Measurements from ENCODE around the gene KLHL29. TPM values are rescaled to one million over a fixed set of nuclear protein-coding genes. Genes with fewer than 3 reads are reported as not detected.

KLHL29 gene
- total and polyA plus RNA-seq, 8 donors = 1.8 to 10.5 (median 2.8) TPM

GRCh38 chr2:23541503-23542229, 156.7 kb downstream of the KLHL29 start:
- Histone ChIP-seq H3K4me3 (no peak overlapping the region), H3K36me3 (no peaks in the 10 kb centered on the region), H3K4me1 (no peaks in the 10 kb centered on the region), H3K27me3 (no peaks in the 10 kb centered on the region), H3K9me3 (no peaks in the 10 kb centered on the region), H3K27ac (no peak overlapping the region)
- DNase-seq (peak in 1 of 4 donors; percentile 23), ATAC-seq (no peak)
- intact Hi-C loops (cut with DNase I) = no loop called here
- TF ChIP-seq CTCF (IDR thresholded peaks at IDR 0.05) = no peak

GRCh38 chr2:23542230-23542789, 157.3 kb downstream of the KLHL29 start:
- no peak overlapping the region for H3K27ac ChIP-seq
- DNase-seq = peak in 1 of 4 donors; percentile 13
- intact Hi-C loops (cut with DNase I) = no loop called here
- no peaks in the 10 kb centered on the region for H3K27me3 ChIP-seq
- H3K4me1 ChIP-seq = no peaks in the 10 kb centered on the region
- H3K9me3 ChIP-seq = no peaks in the 10 kb centered on the region
- H3K36me3 ChIP-seq = no peaks in the 10 kb centered on the region
- no peak for ATAC-seq
- TF ChIP-seq CTCF (IDR thresholded peaks at IDR 0.05) = no peak
- no peak overlapping the region for H3K4me3 ChIP-seq

DNA sequence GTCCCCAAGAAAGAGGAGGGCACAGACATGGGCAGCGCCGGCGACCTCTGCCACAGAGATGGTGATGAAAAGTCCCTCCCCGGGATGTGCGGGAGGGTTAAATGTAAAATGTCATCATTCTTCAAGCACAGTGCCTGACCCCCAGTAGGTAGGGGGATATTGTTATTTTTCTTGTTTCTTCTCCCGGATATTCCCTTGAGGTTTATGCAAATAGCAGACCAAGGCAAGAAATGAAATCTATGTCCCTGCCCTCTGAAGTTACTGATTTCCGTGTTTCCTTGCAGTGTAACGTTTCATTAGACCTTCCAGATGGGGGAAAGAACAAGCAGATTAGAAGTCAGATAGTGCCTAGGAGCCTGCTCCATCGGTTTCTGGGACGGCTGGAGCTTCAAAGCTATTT, 158.3 kb downstream of the KLHL29 start:
- no peaks in the 10 kb centered on the region for H3K9me3 ChIP-seq
- no peak for TF ChIP-seq CTCF (IDR thresholded peaks at IDR 0.05)
- no peaks in the 10 kb centered on the region for H3K36me3 ChIP-seq
- H3K4me3 ChIP-seq = no peak overlapping the region
- intact Hi-C loops (cut with DNase I) = no loop called here
- DNase-seq (peak in 1 of 4 donors; percentile 34), ATAC-seq (no peak)
- H3K27ac ChIP-seq = no peak overlapping the region
- H3K27me3 ChIP-seq = no peaks in the 10 kb centered on the region
- no peaks in the 10 kb centered on the region for H3K4me1 ChIP-seq

GRCh38 chr2:23543728-23544127, 158.7 kb downstream of the KLHL29 start:
- Histone ChIP-seq H3K36me3 (no peaks in the 10 kb centered on the region), H3K4me3 (no peak overlapping the region), H3K27ac (no peak overlapping the region), H3K4me1 (no peaks in the 10 kb centered on the region), H3K9me3 (no peaks in the 10 kb centered on the region), H3K27me3 (no peaks in the 10 kb centered on the region)
- intact Hi-C loops (cut with DNase I) = no loop called here
- ATAC-seq = no peak
- TF ChIP-seq CTCF (IDR thresholded peaks at IDR 0.05) = no peak
- DNase-seq = peak in 1 of 4 donors; percentile 47

GRCh38 chr2:23544589-23545295, 159.8 kb downstream of the KLHL29 start:
- intact Hi-C loops (cut with DNase I) = no loop called here
- ATAC-seq (no peak), DNase-seq (peak in 1 of 4 donors; percentile 75)
- H3K4me1 ChIP-seq = no peaks in the 10 kb centered on the region
- no peaks in the 10 kb centered on the region for H3K9me3 ChIP-seq
- no peaks in the 10 kb centered on the region for H3K27me3 ChIP-seq
- no peak overlapping the region for H3K27ac ChIP-seq
- no peak for TF ChIP-seq CTCF (IDR thresholded peaks at IDR 0.05)
- H3K4me3 ChIP-seq = no peak overlapping the region
- H3K36me3 ChIP-seq = no peaks in the 10 kb centered on the region
